Measurements from ENCODE around the gene TBX15. TPM values are rescaled to one million over a fixed set of nuclear protein-coding genes. Genes with fewer than 3 reads are reported as not detected.

The TBX15 gene
- total and polyA plus RNA-seq, 8 donors = 0.05 to 0.14 (median 0.09) TPM; not detected in 3

DNA sequence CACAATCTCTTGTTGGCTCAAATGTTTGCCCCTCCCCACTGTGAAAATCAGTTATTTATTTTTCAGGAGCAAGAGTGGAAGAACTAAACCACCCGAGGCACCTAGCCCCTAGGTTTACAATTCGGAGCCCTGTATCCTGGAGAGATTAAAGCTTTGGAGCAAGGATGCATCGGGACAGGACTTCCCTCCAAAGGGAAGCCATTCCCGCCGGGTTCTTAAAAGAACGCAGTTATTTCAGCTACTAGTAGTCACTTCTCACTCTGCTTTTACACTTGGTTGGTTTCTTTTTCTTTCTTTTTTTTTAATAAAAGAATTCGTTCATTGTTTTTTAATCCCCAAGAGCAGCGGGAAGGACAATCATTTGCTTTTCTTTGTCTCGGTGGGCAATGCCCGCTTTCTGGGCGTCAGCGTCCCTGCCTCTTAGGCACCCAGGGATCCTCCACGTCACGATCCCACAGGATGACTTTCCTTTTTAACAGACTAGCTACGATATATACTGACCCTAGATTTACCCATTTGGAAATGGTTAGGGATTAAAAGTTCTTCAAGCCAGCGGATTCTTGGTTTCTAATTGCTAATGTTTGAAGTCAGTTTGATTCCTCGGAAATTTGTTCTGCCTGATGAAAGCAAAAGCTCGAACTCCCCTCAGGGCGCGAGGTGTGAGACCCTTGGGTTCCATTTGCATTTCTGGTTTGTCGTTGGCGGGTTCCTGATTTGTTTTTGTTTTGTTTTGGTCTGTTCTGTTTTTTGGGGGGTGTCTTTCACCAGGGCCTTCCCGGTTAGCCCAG lies 9.0 kb downstream of the TBX15 start:
- no peaks in the 10 kb centered on the region for H3K4me1 ChIP-seq
- no peak overlapping the region for H3K27ac ChIP-seq
- FAIRE-seq (no peak), DNase-seq (no peak), ATAC-seq (no peak)
- 10 to 11% methylated on average over 23 of the region's 23 CpGs for WGBS, 2 donors
- TF ChIP-seq, protein P1, sequence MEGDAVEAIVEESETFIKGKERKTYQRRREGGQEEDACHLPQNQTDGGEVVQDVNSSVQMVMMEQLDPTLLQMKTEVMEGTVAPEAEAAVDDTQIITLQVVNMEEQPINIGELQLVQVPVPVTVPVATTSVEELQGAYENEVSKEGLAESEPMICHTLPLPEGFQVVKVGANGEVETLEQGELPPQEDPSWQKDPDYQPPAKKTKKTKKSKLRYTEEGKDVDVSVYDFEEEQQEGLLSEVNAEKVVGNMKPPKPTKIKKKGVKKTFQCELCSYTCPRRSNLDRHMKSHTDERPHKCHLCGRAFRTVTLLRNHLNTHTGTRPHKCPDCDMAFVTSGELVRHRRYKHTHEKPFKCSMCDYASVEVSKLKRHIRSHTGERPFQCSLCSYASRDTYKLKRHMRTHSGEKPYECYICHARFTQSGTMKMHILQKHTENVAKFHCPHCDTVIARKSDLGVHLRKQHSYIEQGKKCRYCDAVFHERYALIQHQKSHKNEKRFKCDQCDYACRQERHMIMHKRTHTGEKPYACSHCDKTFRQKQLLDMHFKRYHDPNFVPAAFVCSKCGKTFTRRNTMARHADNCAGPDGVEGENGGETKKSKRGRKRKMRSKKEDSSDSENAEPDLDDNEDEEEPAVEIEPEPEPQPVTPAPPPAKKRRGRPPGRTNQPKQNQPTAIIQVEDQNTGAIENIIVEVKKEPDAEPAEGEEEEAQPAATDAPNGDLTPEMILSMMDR (IDR thresholded peaks at IDR 0.05) = no peak
- peak overlapping the region in 1 of 4 donors; percentile 0 for H3K4me3 ChIP-seq
- H3K9me3 ChIP-seq = no peaks in the 10 kb centered on the region
- peaks cover 0 to 54% (median 7%) of the 10 kb centered on the region in 4 donors for H3K27me3 ChIP-seq
- intact Hi-C loops (cut with DNase I) = no loop called here
- H3K36me3 ChIP-seq = no peaks in the 10 kb centered on the region

DNA sequence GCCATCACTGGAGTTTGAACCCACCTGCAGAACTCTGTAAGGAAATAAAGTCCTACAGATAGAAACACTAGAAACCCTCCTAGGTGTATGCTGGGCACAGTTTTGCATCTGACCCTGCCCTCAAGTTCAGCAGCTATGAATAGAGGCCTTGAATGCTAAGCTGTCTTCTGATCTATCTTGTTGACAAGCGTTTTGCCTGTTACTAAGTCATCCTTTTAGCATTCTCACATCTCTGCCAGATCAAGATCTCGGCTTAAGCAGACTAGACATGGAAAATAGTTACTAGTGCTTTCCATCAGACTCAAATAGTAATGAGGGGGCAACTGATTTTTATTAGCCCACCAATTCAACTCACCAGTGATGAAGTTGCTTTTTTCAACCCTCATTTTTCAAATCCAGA lies 10.5 kb downstream of the TBX15 start:
- peaks cover 0 to 39% (median 4%) of the 10 kb centered on the region in 4 donors for H3K27me3 ChIP-seq
- H3K36me3 ChIP-seq = no peaks in the 10 kb centered on the region
- intact Hi-C loops (cut with DNase I) = no loop called here
- WGBS, 2 donors = 68 to 74% methylated on average over 2 of the region's 2 CpGs
- FAIRE-seq (no peak), ATAC-seq (no peak), DNase-seq (no peak)
- H3K4me1 ChIP-seq = no peaks in the 10 kb centered on the region
- H3K9me3 ChIP-seq = no peaks in the 10 kb centered on the region
- TF ChIP-seq, protein P1 (IDR thresholded peaks at IDR 0.05) = no peak
- H3K27ac ChIP-seq = no peak overlapping the region
- no peak overlapping the region for H3K4me3 ChIP-seq

DNA sequence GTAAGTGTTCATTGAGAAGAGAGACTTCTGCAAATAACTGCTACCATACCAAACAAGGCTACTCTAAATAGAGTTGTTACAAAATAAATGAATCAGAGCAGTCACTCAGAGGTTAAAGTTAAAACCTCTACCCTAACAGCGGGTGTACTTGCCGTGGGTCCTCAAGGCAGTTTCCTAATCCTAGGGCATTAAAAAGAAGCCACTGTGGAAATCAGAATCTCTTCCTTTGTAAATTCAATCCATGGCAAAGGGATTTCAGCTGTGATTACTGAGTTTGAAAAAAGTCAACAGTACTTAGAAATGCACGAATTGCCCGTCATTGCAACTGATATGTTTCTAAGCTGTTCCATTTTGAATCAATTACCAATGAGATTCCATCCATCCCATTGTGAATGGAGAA lies 13.5 kb downstream of the TBX15 start:
- TF ChIP-seq, protein P1 (IDR thresholded peaks at IDR 0.05) = no peak
- Histone ChIP-seq H3K9me3 (no peaks in the 10 kb centered on the region), H3K4me3 (no peak overlapping the region), H3K27me3 (peaks cover 0 to 14% (median 0%) of the 10 kb centered on the region in 4 donors), H3K4me1 (no peaks in the 10 kb centered on the region), H3K27ac (no peak overlapping the region), H3K36me3 (no peaks in the 10 kb centered on the region)
- intact Hi-C loops (cut with DNase I) = no loop called here
- FAIRE-seq (no peak), DNase-seq (no peak), ATAC-seq (no peak)
- WGBS, 2 donors = 29 to 43% methylated on average over 4 of the region's 4 CpGs

DNA sequence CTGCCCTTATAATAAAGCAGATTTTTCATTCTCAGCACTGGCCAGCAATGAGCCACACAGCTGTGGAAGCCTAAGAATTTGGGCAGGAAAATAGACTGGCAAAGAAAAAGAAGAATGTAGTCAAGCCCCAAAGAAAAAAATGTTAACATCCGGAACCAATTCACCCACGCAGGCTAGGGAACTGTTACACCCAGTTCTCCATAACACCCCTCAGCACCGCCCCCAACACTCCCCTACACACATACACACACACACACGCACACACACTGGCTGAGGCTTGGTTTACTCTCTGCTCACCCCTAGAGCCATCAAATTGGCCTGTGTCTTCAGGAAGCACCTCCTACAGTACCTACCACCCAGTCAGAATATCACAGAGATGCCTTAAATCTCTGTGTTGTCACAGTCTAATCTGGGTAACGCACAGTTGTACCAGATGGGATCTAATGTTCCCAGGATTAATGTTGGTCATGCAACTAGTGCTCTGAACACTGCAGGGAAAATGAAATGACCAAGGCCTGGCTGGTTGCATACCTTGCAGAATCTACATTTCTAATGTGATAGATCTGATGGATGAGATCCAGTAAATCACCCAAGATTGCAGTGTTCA lies 14.5 kb downstream of the TBX15 start:
- Histone ChIP-seq H3K27ac (no peak overlapping the region), H3K27me3 (peaks cover 0 to 4% (median 0%) of the 10 kb centered on the region in 4 donors), H3K9me3 (no peaks in the 10 kb centered on the region), H3K4me3 (no peak overlapping the region), H3K4me1 (no peaks in the 10 kb centered on the region), H3K36me3 (no peaks in the 10 kb centered on the region)
- FAIRE-seq (no peak), ATAC-seq (no peak), DNase-seq (no peak)
- intact Hi-C loops (cut with DNase I) = no loop called here
- WGBS, 2 donors = 73 to 82% methylated on average over 5 of the region's 5 CpGs
- TF ChIP-seq, protein P1 (IDR thresholded peaks at IDR 0.05) = no peak

DNA sequence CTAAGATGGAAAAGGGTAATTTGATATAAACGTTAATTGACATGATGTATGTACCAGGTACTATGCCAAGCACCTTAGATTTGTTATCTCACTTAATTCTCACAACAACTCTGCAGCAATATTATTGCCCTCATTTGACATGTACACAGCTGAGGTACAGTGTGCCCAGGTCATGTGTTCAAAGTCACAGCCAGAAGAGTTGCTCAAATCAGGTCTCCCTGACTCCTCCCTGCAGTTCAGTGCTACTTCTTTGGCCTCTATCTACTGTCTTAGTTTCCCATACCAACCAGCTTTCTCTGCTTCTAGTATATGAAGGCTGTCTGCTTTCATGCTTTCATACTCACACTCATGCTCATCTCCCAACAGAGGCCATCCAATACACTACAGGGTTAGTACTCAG lies 15.1 kb downstream of the TBX15 start:
- no peak overlapping the region for H3K27ac ChIP-seq
- ATAC-seq (no peak), FAIRE-seq (no peak), DNase-seq (no peak)
- H3K36me3 ChIP-seq = no peaks in the 10 kb centered on the region
- H3K4me3 ChIP-seq = no peak overlapping the region
- TF ChIP-seq, protein P1 (IDR thresholded peaks at IDR 0.05) = no peak
- no peaks in the 10 kb centered on the region for H3K4me1 ChIP-seq
- peaks cover 0 to 4% (median 0%) of the 10 kb centered on the region in 4 donors for H3K27me3 ChIP-seq
- intact Hi-C loops (cut with DNase I) = no loop called here
- no peaks in the 10 kb centered on the region for H3K9me3 ChIP-seq
- WGBS, 2 donors = 61 to 62% methylated on average over 1 of the region's 1 CpG

Measured in pancreas (tissue), 10 donors.